Measurements from ENCODE around the gene TBCD.

The TBCD gene

DNA sequence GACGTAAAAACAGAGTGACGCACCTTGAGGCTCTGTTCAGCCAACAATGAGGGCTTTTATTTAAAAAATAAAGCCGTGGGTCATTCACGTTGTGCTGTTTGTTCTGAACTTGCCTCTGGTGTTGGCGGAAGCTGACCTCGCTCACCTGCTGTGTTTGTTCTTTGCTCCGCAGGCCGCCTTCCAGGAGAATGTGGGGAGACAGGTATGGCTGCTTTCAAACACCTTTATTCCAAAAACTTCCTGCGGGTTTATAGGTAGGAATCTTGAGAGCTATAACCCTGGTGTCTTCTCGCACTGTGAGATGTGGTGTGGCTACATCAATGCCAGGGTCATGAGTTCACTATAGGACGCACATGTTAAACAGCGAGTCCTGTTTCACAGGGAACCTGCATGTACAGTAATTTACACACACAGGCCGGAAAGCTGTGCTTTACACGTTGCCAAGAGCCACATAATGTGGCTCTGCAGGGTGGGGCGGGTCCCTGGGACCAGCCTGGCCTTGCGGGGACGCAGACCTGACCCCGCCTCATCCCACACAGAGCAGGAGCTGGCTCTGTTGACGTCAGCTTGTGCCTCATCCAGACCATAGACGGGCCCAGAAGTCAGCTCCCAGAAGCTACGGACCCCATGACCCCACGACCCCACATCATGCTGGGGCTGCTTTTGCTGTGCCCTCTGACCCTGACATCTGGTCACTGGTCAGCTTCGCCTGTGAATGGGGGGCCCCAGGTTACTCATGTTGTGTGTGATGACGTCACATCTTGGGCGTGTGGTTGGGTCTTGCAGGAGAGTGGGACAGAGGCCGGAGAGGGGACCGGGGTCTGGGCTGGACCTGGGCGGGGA is 137.9 kb downstream of the TBCD start:
- no peak for DNase-seq

DNA sequence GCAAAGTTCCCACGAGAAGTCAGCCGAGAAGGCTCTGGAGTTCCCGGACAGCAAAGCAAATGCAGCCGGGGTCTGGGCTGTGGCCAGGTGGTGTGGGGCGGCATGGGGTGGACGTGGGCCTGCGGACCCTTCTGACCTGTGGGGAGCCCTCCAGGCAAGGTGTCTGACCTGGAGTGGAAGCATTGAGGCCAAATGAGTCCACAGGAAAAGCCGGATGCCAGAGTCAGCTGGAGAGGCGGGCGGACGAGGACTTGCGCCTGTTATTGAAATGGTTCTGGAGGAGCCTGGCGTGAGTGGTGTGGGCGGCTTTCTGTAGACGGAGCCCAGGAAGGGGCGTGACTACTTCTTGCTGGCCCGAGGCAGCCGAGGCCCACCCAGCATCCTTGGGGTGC is 138.5 kb downstream of the TBCD start:
- DNase-seq, result no peak

DNA sequence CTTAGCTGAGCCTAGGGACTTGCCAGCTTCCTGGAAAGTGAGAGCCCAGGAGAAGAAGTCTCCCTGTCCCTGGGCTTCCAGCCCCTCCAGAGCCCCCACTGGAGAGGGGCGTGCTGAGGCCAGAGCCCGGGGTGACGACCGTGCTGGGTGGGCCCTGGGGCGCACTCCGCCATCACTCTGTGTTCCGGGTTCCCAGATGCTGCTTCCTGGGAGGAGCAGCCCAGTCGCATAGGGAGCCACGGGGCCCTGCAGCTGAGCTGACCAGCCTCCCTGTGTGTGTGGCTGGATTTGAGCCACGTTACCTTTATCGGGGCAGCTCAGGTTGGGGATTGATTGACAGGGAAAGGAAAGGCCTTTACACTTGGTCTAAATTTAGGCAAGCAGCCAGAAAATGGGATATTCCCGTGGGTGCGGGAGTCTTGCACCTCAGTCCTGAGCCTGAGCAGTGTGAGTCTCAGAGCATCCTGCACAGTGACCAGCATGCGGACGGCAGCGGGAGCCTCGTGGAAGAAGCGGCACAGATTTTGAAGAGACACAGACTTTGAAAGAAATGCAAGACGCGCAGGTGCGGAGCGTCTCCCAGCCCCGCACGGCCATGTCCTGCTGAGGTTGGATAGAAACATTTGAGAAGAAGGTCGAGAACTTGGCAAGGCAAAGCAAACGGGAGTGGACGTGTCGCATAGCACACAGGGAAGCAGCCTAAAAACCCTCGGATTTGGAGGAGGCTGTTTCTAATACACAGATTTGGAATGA is 139.2 kb downstream of the TBCD start:
- DNase-seq, result no peak

DNA sequence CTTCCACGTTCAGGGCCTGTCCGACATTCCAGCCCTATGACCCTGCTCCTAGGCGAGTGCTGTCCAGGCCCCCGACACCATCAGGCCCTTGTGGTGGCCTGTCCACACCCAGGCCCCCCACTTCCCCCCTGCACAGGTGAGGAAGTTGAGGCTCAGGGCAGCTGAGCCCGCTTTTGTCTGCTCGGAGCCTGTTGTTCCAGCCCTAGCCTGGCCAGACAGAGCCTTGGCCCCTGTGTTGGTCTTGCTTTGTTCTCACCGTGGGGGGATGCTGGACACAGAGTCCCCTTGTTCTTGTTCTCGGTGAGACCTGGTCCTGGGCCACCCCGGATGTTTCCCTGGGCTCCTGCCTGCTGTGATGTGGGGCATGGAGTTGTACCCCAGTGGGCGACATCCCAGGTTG is 140.0 kb downstream of the TBCD start:
- DNase-seq, result no peak

DNA sequence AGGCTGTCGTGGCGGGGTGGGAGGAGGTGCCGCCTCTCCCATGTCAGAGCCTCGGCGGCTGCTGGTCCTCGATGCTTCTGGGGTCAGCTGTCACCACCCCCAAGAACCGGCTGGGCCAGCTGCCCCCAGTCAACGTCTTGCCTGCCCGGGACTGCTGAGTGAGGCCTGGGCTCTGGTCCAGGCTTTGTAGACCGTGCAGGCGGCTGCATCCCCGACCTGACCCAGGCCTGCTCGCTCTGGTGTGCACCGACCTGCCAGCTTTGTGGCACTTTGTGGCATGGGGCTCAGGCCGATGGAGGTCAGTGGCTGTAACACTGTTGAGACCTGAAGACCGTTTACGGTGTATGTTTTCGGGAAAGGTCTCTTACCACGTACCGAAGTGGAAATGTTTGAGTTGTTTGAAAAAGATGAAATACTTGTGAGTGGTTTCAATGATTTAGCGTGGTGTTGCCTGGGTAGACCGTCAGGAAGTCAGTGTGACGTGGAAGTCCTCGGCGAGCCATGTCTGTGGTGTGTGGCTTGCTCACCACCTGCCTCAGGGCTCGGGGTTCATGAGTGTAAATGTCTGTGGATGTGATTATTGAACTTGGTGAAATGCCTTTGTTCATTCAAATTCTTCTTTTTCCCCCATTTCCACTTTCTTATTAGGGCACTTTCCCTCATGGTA is 141.2 kb downstream of the TBCD start:
- peak; percentile 76 for DNase-seq

DNA sequence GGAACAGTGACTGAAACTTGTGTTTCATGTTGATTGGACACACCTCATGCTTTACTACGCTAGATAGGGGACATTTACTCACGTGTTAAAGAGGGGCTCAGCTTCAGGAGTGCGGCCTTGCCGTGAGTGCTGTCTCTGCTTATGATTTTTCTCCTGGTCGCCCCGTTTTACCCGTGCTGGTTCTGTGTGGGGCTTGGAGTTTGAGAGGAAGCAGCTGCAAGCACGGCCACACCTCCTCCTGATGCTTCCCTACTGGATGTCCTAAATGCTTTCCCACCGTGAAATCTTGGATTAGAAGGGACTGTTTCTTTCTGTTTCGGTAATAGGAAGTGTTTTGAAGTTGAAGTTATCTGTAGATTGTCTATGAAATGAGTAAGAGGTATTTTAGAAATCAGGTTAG is 141.9 kb downstream of the TBCD start:
- DNase-seq, result no peak

DNA sequence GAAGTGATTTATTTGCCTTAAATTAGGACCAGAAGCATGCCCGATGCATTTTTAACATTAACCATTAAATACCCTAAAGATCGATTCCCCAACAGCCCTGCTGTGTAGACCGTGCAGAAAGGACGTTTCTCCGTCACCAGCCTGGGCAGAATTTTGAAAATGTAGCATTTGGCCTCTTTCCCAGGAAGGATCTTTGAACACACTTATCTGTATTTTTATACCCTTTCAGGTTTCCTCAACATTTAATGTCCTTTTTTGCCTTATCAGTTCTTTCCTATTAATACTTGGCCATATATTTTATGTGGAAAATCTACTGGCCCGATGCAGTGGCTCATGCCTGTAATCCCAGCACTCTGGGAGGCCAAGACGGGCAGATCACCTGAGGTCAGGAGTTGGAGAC is 142.5 kb downstream of the TBCD start:
- no peak for DNase-seq

DNA sequence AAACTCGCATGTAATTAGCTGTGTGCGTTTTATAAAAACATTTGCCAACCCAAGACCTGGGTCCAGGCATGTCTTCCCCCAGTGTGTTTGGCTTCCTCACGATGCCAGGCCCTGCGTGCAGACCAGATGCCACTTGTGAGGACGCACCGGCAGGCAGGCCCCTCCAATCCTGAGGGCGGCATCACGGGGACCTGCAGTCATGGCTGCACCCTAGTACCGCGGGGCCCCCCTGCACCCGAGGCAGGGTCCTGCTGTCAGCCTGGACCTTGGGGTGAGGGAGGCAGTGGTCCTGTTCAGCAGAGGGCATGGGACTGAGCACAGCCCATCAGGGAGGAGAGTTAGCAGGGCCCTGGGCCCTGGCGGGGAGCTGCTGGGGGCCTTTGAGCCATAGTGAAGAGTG is 143.2 kb downstream of the TBCD start:
- DNase-seq, result no peak

DNA sequence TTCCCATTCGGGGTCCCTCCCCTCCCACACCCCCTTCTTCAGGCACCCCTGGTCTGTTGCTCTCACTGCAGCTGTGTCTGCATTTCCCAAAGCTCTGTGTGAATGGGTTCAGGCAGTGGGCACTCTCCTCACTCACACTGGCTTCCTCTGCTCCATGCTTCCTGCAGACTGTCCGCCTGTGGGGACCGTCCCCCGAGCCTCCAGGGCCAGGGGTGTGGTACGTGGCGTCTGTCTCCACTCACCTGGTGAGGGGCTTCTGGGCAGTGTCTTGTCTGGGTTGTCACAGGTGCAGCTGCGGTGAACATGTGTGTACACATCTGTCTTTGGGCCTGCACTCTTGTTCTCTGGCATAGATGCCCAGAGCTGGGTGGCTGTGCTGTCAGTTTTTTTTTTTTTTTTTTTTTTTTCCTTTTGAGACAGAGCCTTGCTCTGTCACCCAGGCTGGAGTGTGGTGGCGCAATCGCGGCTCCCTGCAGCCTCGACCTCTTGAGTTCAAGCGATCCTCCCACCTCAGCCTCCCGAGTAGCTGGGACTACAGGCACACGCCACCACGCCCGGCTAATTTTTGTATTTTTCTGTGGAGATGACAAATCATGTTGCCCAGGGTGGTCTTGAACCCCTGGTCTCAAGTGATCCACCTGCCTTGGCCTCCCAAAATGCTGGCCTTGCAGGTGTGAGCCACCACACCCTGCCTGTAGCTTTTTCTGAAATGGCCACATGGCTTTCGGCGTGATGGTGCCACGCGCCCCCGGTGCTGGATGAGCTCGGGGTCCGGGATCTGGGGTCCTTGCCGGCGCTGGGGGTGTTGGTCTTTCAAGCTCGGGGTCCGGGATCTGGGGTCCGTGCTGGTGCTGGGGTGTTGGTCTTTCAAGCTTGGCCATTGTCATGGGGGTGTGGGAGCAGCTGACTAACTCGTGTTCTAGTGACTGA is 144.5 kb downstream of the TBCD start:
- no peak for DNase-seq

DNA sequence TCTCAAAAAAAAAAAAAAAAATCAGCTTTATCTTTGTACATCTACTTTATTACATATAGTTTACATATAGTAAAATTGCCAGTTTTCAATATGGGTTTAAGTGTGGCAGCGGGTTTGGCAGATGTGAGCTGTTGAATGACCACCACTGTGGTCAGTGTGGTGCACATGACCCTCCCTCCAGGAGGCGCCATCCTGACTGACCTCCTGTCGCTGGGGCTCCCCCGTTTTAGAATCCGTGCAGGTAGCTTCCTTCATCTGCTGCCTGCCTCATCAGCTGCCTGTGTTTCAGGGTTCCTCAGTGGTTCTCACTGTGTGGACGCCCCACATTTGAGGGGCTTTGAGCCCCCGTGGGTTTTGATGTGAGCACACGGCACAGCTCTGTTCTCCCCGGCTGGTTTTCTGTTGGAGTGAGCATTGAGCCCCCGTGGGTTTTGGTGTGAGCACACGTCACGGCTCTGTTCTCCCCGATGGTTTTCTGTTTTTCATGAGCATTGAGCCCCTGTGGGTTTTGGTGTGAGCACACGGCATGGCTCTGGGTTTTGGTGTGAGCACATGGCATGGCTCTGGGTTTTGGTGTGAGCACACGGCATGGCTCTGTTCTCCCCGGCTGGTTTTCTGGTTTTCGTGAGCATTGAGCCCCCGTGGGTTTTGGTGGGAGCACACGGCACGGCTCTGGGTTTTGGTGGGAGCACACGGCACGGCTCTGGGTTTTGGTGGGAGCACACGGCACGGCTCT is 145.8 kb downstream of the TBCD start:
- no peak for DNase-seq

DNA sequence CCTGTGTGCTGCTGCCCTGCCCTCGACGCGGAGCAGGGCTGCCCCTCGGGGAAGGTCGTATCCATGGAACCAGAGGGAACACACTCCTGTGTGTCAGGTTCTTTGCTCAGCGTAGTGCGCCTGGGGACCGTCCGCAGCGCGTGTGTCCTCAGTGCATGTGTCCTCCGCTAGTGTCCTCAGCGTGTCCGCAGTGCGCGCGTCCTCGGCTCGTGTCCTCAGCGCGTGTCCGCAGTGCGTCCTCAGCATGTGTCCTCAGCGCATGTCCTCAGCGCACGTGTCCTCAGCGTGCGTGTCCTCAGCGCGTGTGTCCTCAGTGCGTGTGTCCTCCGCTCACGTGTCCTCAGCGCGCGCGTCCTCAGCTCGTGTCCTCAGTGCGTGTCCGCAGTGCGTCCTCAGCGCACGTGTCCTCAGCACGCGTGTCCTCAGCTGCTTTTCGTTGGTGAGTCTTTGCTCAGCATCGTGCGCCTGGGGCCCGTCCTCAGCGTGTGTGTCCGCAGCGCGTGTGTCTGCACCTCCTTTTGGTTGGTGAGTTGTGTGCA is 147.2 kb downstream of the TBCD start:
- no peak for DNase-seq

DNA sequence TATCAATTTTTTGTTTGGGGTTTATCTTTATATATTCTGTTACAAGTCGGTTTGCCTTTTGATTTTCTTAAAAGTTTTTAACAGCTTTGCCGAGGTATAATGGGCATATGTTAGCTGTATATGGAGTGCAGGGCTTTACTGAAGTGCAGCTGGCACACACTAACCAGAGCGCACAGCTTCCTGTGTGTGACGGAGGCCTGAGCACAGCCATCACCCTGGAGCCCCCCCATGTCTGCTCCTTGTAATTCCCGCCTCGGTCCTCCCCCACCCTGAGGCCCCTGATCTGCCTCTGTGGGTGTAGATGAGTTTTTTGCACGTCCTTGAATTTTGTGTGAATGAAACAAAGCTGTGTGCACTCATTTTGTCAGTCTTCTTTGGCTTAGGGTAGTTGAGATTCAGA is 148.1 kb downstream of the TBCD start:
- DNase-seq, result no peak

DNA sequence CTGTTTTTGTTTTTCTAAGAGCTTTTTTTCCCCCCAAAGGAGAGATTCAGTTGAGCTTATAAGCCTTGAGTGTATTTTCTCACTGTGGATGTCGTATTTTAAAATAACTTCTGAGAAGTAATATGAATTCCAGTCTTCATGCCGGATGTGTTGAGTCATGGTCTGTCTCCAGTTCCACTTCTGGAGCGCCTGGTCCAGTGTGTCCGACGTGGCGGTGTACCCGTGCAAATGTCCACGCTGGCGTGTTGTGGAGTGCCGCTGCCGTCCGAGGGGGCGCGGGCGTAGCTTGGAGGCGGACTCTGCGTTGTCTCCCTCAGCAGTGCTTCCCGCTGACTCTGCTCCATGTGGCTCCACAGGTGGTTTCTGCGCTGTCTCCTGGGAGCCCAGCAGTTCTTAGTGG is 148.9 kb downstream of the TBCD start:
- DNase-seq, result no peak

DNA sequence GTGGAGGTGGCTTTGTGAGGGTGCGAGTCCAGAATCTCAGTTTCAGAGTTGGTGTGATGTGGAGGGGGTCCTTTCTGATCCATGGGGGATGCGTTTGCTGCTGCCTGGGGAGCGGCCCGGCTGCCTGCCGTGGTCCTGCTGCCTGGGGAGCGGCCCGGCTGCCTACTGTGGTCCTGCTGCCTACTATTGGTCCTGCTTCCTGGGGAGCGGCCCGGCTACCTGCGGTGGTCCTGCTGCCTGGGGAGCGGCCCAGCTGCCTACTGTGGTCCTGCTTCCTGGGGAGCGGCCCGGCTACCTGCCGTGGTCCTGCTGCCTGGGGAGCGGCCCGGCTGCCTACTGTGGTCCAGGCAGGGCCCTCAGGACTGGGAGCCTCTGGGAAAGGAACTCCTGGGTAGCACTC is 149.5 kb downstream of the TBCD start:
- DNase-seq, result no peak

DNA sequence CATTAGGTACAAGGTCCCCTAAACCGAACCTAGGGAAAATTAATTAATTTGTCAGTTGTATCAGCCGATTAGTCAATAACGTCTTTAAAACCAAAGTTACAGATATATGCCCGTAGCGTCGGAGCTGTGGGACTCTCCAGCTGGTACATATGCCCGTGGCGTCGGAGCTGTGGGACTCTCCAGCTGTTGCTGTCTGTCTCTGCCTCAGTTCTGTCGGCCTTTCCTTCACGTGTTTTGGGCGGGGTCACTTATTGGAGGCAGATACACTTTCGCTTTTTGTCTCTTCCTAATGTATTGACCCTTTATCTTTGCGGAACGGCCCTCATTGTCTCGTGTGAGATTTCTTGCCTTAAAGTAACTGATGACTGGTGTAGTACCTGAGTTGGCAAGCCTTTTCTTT is 150.0 kb downstream of the TBCD start:
- DNase-seq, result no peak

DNA sequence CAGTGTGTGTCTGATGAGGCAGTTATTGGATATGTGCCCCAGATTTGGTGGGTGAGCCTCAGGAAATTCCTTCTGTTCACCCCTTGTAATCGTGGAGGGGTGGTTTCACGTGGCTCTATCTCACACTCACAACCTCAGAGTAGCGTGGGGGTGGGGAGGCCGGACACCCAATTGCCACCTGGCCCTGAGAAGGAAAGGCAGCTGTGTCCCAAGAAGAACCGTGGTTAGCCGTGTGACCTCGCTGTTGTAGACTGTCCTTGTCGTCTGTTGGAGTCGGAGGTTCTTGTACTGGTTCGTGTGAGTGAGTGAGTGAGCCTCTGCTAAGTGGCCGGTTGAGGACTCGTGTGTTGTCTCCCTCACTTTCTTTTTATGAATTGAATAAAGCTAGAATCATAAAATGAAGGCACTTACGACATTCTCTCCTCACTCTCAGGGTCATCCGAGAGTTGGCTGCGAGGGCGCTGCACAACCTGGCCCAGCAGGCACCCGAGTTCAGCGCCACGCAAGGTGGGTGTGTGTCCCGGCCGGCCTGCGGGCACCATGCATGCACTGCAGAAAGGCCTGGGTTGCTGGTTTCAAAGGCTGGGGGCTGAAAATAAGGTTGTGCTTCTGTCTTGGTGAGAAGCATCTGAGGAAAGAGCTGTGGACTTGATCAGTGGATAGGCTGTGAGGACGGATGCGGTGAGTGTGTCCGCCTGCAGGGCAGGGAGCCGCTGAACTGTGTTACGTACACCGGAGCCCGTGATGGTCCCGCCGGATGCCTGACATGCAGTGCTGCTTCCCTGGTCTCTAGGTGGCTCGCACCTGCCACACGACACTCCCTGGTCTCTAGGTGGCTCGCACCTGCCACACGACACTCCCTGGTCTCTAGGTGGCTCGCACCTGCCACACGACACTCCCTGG is 151.4 kb downstream of the TBCD start:
- no peak for DNase-seq

DNA sequence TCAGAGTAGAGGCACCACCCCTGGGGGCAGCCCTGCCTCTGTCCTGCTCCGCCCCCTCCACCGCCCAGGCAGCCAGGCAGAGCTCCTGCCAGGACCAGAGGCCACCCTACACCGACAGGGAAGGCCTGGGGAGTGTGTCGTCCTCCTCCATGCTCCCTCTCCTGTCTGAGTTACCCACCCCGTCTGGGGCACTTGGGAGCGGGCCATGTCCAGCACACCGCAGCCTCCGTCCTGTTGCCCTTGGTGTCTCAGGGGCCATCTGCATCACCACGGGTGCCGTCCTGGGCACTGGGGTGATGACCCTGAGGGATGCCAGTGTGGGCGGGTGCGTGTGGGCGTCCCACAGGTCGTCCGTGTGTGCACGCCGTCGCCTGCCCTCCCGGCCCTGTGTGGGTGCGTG is 153.3 kb downstream of the TBCD start:
- DNase-seq, result no peak

DNA sequence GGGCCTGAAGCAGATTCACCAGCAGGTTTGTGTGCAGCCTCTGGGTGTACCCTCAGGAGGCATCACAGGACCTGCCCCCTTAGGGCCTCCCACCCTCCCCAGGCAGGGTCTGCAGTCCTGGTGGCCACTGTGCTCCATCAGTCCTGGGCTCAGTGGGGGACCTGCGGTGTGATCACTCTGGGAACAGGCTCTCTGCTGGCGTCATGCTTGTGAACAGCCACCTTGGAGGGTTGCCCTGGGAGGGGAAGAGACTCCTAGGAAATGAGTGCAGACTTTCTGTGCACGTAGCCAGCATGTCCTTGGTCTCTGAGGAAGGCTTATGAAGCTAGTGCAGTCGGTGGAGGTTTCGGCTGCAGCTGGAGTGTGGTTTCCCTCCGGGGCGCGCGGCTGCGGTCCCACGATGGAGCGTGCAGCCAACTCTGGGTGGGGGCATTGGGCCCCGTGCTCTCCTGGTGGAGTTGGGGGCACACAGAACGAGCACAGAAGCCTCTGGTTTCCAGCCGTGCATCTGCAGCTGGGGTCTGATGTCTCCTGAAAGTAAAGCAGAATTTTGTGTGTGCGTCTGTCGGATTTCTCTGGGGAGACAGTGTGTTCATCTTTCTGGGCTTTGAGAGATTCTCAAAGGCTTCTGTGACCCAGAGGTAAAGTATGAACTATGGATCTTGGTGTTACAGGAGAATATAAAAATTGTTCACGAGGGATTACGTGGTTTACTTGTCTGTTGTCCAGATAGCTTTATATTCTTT is 156.1 kb downstream of the TBCD start:
- no peak for DNase-seq

DNA sequence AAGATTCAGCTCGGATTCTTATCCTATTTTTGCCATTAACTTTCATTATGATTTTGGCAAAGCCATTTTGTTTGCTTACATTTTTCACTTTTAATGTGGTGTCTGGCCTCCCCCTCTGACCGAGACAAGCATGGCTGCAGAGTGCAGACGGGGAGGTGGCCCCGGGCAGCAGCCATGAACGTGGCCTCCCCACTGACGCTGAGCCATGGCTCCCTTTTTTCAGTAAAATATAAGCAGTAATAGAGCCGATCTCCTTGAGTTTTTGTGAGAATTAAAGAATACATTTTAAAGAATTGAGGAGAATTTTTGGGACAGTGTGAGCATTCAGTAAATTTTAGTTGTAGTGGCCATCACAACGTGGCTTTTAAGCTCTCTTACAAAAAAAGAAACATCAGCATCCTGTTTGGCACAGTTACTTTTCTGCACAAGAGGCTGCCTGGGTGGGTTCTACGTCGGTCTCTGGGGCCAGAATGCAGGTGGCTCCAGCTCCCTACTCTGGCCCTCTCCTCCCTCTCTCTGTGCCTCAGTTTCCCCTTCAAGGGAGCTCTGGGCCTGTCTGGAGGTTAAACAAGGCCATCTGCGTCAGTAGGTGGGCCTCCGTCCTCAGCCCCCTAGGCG is 156.8 kb downstream of the TBCD start:
- DNase-seq, result no peak
